Coronary artery (tissue), 2 donors: ENCODE results near the gene THAP4.

Experiments
- DNase-seq: peaks from one replicate; pipeline ENCODE4 v3.0.0-alpha.2; 2017; ENCODE audit warnings: low spot score
- H3K27ac ChIP-seq, 2 donors: fragments of 200-600 bp; sonication (generic); one replicate each; pipeline ENCODE4 v1.5.1; 2016 to 2019
- H3K4me3 ChIP-seq: fragments of 200-600 bp; sonication (generic); 2 replicates; pipeline ENCODE4 v1.5.1; 2016; ENCODE audit warnings: mild to moderate bottlenecking, moderate library complexity
- TF ChIP-seq, protein P1 (sequence below): fragments of 200-600 bp; sonication (generic); IDR thresholded peaks from one replicate; pipeline ENCODE4 v1.5.1; 2019; ENCODE audit warnings: antibody characterized with exemption

THAP4 gene

DNA sequence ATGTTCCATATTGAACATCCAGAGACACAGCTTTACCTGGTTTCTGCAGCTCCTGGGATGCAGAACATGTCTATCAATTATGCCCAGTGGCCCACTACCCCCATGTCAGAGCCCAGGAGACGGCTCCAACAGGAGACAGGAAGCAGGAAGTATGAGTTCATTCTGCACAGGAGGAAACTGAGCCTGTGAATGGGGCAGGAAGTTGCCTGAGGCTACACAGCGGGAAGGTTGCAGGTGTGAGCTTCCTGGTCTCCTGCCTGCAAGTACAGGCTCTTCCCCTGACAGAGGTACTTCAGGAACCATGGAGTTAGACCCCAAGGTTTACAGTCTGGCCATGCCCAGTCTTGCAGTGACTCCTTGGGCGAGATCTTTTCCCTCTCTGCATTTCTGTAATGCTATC, 81.2 kb downstream of the THAP4 start:
- Histone ChIP-seq H3K27ac (no peak overlapping the region), H3K4me3 (no peak overlapping the region)
- DNase-seq, result no peak
- TF ChIP-seq, protein P1, sequence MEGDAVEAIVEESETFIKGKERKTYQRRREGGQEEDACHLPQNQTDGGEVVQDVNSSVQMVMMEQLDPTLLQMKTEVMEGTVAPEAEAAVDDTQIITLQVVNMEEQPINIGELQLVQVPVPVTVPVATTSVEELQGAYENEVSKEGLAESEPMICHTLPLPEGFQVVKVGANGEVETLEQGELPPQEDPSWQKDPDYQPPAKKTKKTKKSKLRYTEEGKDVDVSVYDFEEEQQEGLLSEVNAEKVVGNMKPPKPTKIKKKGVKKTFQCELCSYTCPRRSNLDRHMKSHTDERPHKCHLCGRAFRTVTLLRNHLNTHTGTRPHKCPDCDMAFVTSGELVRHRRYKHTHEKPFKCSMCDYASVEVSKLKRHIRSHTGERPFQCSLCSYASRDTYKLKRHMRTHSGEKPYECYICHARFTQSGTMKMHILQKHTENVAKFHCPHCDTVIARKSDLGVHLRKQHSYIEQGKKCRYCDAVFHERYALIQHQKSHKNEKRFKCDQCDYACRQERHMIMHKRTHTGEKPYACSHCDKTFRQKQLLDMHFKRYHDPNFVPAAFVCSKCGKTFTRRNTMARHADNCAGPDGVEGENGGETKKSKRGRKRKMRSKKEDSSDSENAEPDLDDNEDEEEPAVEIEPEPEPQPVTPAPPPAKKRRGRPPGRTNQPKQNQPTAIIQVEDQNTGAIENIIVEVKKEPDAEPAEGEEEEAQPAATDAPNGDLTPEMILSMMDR, result no peak

DNA sequence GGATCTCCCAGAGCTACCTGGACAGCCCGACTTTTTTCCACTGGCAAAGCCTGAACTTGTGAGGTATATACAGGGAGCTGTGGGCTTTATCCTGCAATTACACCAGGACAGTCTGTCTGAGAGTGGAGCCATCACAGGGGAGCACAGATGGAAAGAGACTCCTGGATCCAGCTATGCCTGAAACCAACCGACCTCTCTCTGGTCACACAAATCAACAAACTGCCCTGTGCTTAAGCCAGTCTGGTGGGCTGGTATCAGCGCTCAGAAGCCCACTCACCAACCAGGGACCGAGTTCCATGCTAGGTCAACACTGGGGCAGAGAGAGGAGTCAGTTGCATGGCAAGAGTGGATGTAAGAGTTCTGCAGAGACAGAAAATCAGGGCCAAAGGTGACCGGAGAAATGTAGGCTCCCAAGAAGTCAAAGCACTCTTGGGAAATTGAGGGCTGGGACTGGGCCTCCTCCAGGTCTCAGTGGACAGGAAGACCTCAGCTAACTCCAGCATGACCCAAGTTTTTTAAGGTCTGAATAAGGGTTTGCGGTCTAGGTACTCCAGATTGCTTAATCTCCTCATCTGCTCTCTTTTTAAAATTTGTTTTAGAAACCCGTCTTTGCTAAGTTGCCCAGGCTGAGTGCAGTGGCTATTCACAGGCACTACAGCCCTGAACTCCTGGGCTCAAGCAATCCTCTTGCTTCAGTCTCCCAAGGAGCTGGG, 82.2 kb downstream of the THAP4 start:
- TF ChIP-seq, protein P1, result no peak
- no peak overlapping the region for H3K4me3 ChIP-seq
- no peak for DNase-seq
- no peak overlapping the region for H3K27ac ChIP-seq

DNA sequence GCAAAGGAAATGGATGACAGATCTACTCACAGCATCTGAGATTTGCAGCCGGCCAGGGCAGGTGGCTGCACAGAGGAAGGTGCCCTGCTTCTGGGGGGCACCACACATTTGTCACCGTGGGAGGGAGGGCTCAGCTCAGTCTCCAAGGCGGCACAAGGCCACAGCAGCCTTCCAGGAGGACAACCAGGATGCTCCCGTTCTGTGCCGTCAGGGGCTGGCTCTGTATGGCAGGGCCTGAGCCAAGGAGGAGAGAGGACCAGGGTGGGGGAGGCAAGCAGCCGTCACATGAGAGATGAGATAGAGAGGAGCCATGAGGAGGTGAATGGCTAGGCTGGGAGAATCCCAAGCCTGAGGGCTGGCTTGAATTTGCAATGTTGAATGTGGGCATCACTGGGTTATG, 83.0 kb downstream of the THAP4 start:
- no peak for DNase-seq
- TF ChIP-seq, protein P1, result no peak
- Histone ChIP-seq H3K4me3 (no peak overlapping the region), H3K27ac (no peak overlapping the region)

DNA sequence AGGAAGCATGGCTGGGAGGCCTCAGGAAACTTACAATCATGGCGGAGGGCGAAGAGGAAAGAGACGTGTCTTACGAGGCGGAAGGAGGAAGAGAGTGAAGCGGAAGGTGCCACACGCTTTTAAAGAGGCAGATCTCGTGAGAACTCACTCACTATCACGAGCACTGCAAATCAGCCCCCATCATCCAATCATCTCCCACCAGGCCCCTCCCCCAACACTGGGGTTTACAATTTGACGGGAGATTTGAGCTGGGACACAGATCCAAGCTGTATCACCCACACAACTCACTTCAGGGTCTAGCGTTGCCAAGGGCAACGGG, 83.5 kb downstream of the THAP4 start:
- Histone ChIP-seq H3K27ac (no peak overlapping the region), H3K4me3 (no peak overlapping the region)
- DNase-seq, result no peak
- TF ChIP-seq, protein P1, result no peak

DNA sequence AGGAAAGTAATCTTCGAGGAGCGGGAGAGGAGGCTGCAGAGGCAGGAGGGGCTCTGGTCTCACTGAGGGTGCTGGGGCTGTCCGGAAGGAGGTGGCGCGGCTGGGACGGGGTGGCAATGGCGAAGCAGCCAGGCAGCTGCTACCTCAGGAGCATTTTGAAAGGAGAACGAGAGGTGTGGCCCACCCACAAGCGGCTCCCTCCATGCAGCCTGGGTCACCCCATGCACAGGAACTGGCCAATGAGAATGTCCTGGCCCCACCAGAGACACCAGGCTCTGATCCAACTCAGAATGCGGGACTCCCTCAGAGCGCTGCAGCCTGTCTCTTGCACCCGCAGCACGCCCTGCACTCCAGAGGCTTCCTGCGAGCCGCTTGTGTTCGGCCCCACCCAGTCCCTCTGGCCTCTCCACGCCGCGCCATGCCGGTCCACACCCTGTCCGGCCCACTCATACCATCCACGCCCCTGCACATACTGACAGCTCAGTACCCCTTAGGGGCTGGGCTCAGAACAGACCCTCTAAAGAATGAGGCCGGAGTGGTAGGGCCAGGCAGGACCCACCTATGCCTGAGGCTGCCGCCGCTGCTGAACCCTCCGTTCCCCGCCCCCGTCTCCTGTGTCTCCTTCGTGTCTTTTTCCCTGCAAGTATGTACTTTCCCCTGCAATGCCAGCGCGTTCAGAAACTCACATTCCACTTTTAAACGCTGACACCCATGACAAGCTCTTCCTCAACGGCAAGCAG, 84.8 kb downstream of the THAP4 start:
- DNase-seq, result no peak
- TF ChIP-seq, protein P1, result no peak
- no peak overlapping the region for H3K27ac ChIP-seq
- H3K4me3 ChIP-seq, result no peak overlapping the region

DNA sequence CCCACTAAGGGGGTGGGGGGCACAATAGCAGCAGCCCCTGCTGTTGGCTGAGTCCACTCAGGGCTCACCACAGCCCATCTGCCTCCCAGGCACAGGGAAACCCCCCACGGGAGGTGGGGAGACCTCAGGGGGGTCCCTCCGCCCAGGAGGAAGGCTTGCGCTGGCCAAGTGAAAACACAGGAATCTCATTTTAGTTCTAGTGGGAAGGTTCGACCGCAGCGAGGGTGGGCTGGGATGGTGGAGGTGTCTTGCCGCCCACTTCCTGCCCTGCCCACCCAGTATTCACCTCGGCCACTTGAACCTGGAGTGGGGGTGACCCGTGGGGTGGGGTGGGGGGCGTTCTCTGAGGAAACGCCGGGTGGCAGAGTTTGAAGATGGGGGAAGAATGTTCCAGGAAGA, 85.4 kb downstream of the THAP4 start:
- no peak overlapping the region for H3K27ac ChIP-seq
- TF ChIP-seq, protein P1, result no peak
- no peak overlapping the region for H3K4me3 ChIP-seq
- no peak for DNase-seq
